Activated CD4-positive, alpha-beta T cell treated with anti-CD3 and anti-CD28 coated beads, Interleukin-2, amount 50 U/mL, for 1 hour (primary cell): Measurements from ENCODE around the gene FAM72B.
"Not testable (repeated sequence)": the region's sequence is repeated elsewhere in the genome, so short reads cannot be mapped to it uniquely, and the experiment has no call there.

Experiments used
- DNase-seq: peaks from one replicate; pipeline ENCODE4 v3.0.0-alpha.2; 2020

Gene FAM72B

DNA sequence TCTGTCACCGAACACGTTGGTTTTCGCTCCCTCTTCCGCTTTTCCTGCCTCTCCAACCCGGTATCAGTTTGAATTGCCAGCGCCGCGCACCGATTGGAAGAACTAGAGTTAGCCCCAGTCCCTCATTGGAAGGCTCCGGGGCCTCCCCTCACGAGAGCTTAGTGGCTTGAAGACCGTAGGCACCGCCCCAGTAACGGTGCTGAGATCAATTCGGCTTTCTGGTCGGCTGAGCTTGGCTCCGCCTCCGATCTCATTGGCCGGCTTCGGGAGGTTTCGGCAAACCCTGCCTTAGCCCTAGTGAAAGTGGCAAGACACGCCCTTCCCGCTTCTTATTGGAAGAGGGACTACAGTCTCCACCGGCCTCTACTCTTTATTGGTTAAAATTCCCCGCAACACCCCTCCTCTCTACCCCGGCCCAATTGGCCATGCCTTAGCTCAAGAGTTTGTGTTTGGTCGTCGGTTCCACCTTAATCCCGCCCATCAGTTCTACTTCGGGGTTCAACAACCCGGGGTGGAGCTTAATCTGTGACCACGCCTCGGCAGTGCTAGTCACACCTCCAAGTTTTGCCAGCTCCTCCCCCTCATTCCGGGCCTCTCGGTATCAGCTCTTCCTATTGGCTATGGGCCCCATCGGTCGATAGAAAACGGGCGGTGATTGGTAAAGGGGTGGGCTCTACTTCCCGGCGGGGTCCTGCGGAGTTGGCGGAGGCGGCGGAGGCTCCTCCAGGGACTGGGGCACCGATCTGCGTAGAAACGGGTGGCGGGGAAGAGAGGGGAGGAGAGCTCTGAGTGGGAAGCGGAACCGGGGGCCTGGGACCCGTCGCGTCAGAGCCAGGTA, at the start of gene FAM72B, which contains the start of gene SRGAP2C:
Gene FAM72B (minus strand): TSS at position 51 of the 838 bp plus-strand sequence. CDS start 851 bp downstream, outside the sequence.
Gene SRGAP2C (plus strand): TSS at position 686 of the 838 bp plus-strand sequence. CDS start 2,472 bp downstream, outside the sequence.
- peak; percentile 81 for DNase-seq

DNA sequence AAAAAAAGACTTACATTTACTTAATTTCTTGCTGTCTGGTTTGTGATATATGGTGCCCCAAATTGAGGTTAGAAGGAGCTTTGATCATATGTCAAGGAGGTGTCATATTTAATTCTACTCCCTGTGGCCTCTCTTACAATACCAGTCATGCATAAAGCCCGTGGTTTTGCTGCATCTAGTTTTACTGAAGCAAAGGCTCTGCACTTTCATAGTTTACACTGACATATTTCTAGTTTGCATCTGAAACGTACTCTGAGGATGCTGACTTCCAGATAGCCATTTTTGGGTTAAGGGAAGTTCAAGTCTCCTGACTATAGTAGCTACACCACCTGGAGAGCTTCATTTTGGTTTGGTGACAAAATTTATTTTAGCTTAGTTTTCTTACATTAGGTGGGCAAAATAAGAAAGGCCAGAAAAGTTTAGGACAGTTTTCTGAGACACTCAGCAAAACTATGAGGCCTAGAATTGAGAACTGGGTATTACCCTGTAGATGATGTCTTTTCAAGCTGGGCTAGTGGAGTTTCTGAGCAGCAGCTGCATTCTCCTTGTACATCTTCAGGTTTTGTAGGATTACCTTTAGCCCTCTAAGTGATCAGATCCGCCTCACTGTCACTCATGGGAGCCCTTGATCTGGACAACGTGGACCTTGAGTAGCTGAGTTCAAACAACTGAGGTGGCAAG, 48.4 kb upstream of the FAM72B start:
- not testable (repeated sequence) for DNase-seq

DNA sequence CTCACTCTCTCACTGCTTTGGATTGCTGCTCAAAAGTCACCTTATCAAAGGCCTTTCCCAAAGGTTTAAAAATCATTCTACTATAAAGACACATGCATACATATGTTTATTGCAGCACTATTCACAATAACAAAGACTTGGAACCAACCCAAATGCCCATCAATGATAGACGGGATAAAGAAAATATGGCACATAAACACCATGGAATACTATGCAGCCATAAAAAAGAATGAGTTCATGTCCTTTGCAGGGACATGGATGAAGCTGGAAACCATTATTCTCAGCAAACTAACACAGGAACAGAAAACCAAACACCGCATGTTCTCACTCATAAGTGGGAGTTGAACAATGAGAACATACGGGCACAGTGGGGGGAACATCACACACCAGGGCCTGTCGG, 46.5 kb upstream of the FAM72B start:
- not testable (repeated sequence) for DNase-seq

DNA sequence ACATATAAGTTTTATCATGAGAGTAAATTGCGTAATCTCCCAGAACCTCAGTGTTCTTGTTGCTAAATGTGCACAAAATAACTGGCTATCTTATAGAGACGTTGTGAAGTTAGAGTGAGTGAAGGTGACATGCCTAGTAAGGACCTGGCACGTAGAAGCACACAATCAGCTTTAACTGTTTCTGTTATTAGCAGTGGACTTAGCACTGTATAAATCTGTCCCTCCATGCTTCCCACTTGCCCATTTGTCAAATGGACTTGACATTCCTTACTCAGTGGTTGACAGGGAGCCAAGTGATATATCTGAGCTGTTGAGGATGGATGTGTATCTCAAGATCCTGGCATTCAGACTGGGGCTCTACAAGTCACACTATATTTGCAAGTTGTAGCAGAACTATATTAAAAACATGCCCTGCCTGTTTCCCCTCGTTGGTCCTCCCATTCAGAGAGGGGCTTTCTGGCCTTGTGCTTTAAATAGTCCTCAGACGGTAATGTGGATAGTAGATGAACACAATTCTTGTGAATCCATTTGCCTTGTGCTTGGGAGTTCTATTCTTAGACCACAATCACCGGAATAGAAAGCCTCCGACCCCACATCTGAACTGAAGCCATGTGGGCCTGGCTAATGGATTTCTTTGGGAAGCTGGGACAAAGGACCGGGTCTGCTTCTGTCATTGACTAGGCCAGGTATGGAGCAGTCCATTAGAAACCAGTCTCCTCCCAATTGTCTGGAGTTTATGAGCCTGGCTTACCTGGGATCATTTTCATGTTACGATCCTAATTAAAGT, 43.6 kb upstream of the FAM72B start:
- not testable (repeated sequence) for DNase-seq

DNA sequence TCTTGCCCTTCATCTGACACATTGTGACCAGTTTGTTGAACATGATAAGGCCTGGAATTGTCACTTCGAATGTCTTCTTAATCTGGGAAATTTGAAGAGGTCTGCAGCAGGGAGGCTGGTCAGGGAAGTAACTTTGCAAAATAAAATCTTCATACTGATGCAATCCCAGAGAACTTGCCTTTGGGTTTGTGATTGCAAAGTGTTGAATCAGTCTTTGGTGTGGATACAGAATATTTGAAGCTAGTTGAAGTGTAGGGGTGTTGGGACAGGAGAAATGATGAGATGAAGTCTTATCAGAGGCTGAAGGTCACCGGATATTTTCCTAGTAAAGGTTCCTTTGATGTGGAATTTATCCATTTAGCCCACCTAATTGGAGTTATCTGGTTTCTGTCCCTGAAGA, 42.8 kb upstream of the FAM72B start:
- DNase-seq, result not testable (repeated sequence)

DNA sequence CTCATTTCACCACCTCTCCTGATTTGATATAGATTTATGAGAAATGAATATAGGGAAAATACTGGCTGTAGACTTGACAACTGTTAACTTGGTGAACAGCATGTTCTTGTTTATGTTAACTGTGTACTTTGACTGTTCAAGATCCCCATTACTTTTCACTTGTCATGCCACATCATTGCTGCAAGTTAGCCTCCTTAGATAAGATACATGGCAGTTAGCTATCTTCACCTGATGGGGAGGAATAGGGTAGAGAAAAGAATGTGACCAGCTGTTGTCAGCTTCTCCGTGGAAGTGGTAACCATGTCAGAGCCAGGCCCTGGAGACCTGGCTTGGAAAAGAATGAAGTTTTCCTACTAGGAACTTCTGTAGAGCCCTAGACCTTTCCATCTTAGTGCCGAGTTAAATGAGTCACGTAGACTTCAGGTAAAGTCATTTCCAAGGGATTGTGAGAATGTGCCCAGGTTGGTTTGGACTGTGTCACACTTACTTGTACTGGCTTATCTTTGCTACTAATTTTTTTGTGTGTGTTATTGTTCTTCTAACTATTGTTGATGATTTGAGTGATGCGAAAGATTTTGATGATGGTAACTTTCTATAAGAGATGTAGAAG, 42.3 kb upstream of the FAM72B start:
- not testable (repeated sequence) for DNase-seq

DNA sequence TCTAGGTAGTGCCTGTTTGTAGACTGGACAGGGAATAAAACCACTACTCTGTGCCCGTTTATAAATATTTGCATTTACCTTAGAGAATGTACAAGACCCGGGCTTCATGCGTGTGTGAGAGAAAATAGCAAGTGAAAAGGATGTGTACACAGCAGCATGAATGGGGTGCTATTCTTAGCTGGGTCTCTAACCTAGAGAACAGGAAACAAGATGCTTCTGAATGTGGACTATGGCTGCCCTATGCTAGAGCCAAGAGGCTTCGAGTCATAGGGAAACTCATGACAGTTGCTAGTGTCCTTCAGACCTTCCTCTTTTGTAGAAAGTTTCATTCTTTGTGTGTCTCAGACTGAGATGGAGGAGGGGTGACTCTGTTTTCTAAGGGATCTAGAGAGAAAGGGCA, 40.6 kb upstream of the FAM72B start:
- not testable (repeated sequence) for DNase-seq

DNA sequence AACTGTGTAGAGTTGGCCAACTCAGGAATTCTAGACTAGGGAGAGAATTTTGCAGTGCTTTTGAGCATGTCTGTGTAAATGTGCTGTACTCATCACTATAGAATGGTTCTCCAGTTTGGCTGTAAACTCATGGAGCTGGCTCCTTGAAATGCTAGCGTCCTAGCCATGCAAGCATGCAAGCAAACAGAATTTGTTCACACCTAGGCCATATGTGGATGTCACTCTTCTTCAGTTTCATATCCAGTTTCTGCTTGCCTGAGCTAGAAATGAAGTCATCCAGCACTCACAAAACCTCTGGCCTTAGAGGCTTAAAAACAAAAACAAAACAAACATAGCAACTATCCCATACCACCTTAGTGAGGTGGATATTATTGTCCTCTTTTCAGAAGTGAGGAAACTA, 37.6 kb upstream of the FAM72B start:
- not testable (repeated sequence) for DNase-seq

DNA sequence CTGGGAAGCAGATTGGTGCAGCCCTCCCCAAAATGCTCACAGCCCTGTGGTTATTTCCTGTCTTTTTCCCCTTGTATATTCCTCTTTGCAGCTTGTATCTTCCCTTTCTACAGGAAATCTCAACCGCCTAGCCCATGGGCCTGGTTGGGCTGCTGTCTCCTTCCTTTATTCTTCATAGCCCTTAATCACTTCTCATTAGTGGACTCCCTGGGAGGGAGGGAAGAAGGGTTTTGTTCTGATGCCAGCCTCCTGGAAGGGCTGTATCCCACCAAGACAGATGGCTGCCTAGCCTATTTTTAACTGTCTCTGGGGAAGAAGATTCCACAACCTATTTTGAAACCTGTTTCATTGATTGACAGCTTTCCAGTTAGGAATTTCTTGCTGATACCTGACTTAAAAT, 32.5 kb upstream of the FAM72B start:
- not testable (repeated sequence) for DNase-seq

DNA sequence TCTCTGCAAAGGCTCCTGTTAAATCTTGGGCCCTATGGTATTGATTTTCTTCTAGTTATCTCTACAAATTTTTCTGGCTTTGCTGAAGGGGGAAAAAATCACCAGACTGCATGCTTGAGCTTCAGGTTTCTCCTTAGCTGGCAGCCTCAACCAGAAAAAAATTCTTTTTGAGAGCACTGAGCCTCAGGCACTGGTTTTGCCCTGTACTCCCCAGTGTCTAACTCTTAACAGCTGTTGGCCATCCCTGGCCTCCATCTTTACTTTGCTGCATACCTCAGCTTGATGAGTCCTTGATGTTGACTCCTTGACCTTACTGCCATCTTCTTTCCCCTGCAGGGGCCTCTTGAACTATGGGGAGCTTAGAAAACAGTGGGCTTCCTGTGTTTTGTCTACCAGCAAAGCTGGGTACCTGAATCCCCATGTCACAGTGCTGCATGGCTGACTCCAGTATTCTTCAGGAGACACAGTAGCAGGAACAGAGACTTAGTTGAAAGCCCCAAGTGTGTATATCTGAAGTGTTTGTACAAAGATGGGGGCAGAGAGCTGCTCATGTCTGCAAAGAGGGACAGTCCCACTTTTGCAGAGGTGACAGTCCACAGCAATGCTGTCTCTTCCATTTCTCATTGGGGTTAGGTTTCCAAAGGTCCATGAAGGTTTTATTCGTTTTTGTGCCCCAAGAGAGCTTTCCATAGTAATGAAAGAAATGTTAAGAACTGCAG, 31.7 kb upstream of the FAM72B start:
- not testable (repeated sequence) for DNase-seq

DNA sequence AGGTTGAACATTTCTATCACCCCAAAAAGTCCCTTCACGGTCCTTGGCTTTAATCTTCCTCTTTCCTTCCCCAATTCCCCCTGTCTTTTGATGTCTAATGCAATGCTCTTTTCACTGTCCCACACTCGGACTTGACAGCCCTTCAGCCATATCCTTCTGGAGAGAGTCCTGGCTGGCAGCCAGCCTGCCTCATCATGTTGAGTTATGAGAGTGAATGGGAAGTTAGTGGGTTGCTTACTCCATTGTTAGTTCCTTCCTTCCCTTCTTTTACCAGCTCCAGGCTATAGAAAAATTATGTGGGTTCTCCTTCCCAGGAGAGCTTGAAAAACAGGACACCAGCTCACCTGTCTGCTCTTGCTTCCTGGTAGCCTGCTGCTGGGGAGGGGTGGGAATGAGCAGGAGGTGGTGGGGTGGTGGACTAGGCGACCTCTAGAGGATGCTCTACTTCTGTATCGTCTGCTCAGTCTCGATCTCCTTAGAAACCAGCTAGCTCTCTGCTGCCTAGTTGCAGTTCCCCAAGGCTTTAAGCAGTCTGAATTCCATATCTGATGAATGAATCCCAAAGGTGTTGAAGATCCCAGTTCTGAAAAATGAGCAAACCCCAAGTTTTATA, 30.5 kb upstream of the FAM72B start:
- DNase-seq, result not testable (repeated sequence)

DNA sequence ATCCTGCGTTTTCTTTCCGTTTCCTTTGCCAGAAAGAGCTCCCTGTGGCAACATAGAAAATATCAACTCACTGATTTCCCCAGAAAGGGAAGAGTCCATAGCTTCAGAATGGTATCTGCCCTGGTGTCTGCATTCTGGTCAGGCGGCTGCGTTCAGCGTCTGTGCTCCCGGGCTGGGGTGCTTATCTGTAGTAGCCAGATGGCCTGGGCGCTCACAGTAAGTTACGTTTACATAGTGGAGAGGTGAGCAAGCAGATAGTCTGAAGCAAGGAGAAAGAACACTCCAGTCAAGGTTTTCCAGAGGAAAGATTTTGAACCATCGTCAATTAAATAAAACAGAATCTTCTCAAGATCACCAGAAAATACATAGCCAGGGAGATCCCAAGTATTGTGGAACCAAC, 29.4 kb upstream of the FAM72B start:
- DNase-seq, result not testable (repeated sequence)

DNA sequence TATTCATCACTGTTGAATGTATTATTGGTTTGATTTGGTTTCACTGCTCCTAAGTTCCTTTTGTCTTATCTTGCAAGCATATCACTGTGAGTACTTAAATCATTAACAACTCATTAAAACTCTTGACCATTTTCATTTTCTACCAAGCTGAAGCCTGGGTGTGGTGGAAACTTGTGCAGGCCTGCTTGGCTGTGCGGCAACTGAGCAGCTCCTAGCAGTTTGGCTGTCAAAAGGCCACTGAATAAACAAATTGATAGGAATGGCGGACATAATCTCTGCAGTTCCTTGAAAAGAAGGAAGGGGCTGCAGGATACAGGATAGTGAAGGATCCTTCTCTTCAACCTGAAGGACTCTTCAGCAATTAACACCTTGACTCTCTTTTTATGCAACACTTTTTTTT, 26.6 kb upstream of the FAM72B start:
- not testable (repeated sequence) for DNase-seq

DNA sequence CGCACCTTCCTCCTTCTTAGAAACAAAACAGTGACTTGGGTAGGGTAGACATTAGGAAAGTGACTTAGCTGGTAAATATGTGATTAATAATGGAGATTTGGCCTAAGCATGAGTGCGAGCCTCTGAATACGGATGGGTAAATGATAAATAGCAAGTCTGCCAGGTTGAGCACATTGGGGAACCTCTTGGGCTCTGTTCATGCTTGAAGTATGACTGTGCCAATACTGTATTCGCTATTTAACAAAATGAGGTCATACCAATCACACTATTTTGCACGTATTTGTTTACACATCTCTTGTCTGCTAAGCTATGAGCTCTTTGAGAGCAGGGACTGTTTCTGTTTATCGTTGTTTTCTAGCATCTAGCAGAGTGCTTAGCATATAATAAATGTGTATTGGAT, 24.2 kb upstream of the FAM72B start:
- DNase-seq, result not testable (repeated sequence)

DNA sequence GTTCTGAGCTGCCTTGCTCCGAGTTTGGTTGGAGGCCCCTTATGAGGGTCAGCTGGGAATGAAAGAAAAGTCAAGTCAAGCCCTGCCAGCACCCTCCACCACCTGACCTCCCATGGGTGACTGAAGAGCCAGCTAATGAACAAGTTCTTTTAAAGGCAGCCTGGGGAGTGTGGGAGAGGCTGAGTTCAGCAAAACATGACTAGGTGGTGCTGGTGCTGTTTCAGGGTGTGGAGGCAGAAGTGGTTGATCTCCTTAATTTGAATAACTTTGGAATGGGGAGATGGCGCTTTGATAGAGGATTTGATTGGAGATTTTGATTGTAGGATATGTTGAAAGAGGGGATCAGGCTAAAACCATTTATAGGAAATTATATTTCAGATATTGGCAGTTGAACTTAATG, 23.2 kb upstream of the FAM72B start:
- DNase-seq, result not testable (repeated sequence)

DNA sequence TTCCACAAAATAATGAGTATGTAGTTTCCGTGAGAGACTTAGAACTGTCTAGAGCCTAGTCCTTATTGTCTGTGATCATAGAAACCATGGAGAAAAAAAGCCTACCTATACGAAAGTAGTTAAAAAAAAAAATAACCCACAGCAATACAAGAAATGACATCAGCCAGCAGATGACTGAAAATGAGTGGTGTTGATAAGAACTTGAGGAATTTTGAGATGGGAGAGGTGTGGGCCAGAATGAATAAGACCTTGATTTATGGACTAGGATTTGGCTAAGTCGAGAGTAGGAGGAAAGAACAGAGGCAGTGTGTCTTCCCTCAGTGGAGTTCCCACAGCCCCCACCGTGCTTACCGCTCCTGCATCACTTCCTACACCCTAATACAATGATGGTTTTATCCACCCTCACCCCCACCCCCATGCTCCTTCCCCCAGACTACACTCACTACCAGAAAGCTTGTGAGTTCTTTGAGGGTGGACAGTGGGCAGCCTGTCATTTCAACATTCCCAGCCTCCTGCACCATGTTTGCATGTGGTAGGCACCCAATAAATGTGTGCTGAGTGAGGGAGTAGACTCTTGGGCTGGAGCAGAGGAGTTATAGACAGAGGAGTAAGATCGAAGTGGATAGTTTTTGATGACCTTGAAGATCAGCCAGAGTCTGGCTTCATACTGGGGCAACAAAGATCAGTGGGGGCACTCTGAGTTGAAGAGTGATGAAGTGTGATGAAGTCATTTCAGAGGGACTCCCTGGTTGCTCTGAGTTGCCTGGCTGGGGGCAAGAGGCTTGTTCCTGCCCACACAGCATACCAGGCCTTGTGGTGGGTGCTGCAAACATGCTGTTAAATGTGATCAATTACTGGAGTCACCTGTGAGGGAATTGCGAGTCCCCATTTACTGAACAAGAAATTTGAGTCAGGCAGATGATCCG, 21.9 kb upstream of the FAM72B start:
- not testable (repeated sequence) for DNase-seq

DNA sequence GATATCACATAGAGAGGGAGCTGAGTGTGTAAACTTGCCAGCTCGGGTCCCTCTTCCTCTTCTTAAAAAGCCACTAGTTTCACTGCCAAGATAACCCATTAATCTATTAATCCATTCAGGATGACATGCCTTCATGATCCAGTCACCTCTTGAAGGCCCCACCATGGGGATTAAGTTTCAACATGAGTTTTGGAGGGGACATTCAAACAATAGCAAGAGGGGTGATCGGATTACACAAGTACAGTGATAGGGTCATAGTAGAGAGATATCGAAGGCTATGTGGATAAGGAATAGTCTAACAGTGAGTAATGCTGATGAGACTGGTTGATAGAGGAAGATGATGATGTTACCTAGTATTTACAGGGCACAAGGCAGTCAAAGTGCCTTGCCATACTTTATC, 18.8 kb upstream of the FAM72B start:
- not testable (repeated sequence) for DNase-seq

DNA sequence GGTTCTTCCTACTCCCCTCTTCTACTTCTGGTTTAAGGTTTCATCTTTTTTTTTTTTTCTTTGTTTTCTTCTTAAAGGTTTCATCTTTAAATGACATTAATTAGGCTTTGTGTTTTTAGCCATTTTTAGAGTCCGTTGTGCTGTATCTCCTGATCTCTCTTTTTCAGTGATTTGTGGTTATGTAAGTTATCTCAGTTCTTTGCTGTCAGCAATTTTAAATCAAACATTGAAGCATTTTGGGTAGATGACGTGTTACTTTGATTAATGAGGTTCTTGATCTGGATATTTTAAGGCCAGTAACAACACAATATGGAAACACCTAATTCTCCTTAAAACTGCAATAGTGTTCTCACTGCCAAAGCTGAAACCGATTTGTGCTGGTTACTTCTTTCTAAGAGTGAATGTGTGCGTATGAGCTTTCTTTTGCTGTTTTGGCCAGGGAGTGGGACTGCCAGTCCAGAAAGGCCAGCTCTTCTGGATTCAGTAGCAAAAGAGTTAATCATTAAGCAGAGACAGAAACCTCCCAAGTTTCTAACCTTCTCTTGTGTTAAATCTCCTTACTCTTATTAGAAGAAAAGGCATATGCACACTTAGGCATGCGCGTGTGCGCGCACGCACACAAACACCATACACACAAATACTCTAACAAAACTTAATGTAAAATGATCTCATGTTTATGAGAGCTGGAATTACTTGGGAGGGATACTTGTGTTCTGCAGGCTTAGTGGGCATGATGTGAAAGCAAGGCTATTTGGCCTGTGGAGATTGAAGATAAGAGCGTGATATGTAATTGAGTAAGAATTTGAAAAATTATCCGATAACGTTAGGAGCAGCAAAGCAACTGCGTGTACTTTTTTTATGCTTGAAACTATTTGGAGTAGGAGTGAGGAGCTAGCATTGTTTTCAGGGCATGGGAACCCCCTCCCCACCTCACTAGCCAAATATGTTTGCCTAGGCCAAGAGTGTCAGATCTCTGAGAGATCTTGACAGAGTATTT, 17.1 kb upstream of the FAM72B start:
- not testable (repeated sequence) for DNase-seq

DNA sequence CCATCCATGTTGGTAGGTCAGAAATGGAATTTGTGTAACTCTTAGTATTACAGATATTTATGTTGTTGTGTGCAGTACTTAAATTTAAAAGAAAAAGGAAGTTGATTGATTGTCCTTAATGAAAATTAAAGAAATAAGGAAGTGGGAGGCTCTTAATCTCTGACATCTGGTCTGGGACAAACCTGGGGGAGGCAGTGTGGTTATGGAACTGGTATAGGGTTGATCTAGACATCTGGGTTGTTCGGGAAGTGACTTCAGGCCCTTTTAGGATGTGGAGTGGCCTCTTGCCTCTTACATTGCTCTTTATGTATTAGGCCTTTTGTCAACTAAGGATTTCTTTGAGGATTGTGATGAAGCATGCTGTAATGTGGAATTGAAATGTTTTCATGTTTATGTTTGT, 16.1 kb upstream of the FAM72B start:
- not testable (repeated sequence) for DNase-seq
